ENCODE measurements around the gene AGRN. TPM values are rescaled to one million over a fixed set of nuclear protein-coding genes. Genes with fewer than 3 reads are reported as not detected.
A peak's percentile ranks its signal among the peaks of the same experiment; 100 is the strongest.

AGRN gene
- polyA plus RNA-seq, 3 donors = 0.06 to 4.7 (median 0.43) TPM

DNA sequence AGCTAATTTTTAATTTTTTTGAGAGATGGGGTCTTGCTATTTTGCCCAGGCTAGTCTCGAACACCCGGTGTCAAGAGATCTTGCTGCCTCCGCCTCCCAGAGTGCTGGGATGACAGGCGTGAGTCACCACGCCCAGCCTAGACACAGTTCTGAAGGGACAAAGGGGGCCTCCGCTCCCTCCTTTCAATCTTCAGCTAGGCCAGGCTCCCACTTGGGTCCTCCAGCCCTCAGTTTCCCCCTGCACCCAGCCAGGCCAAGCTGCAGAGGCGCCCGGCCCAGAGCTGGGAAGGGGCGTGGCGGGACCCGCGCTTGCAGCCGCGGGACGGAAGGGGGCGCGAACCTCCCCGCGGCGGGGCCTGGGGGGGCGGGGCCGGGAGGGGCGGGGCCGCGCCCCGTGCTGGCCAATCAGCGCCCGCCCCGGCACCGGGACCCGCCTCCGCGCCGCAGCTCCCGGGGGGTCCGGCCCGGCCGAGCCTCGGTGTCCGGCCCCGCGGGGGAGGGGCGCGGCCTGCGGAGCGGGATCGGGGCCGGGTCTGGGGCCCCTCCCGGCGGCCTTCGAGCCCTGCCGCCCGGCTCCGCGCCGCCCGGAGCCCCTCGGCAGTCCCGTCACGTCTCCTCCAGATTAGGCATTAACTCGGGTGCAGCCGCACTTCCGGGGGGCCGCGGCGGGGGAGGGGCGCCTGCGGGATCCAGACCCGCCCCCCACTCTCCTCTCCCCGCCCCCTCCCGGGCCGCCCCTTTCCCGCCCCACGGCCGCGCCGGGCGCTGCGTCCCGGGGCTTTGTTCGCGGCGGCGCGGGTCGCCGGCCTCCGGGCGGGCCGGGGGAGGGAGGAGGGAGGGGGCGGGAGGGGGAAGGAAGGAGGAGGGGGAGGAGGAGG lies 559 bp upstream of the AGRN start:
- peaks cover 0 to 6% (median 0%) of the 10 kb centered on the region in 7 donors for H3K9me3 Mint-ChIP-seq
- H2AFZ ChIP-seq (ENCODE audit: insufficient read depth, low read depth, low read length, poor library complexity, severe bottlenecking) = peak overlapping the region; percentile 72
- intact Hi-C loops (cut with micrococcal nuclease) = loop anchor here in 1 of 2 donors (10.0 kb wide), 1 partner anchor 355 kb away; the partner anchor contains the start of gene AURKAIP1

DNA sequence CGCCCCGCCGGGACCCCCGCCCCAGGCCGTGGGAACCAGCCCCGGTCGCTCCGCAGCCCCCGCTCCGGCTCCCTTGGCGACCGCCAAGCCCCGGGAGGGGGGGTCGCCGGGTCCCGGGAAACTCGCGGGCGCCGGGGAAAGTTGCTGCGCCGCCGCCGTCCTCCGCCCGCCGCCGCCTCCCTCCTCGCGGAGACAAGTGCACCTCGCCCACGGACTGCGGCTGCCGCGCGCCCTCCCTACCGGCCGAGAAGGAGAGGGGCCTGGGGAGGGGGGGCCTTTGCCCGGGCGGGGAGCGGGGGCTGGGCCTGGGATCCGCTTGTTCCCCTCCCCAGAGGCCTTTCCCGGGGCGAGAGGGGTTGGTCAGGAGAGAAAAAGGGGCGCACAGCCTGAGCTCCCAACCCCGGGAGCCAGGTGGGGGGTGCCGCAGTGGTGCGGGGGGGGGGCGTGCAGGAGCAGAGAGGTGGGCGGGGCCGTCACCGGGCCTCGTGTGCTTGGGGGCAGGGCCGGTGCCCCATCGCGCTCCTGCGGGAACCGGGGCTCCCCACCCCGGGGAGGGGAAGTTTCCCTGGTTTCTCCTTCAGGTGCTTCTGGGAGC lies 592 bp downstream of the AGRN start:
- Mint-ChIP-seq H3K9me3 (peaks cover 0 to 6% (median 0%) of the 10 kb centered on the region in 7 donors), H3K4me3 (peak overlapping the region in 1 of 2 donors; percentile 72), H3K27ac (no peak overlapping the region), H3K27me3 (ENCODE audit: low read depth in 3 of 3) (peaks cover 29 to 40% (median 40%) of the 10 kb centered on the region in 3 donors), H3K4me1 (peaks cover 6% of the 10 kb centered on the region), H3K36me3 (no peaks in the 10 kb centered on the region)
- no peaks in the 10 kb centered on the region for H3K9me3 ChIP-seq (replicated peaks in 1 of 2; ENCODE audit: control insufficient read depth in 1 of 2, insufficient read depth in 1 of 2, low read length in 2 of 2)
- peak overlapping the region; percentile 32 for H3K9ac ChIP-seq (ENCODE audit: insufficient read depth, low read length, poor library complexity, severe bottlenecking)
- peak overlapping the region in 1 of 3 experiments; percentile 69 for H3K4me3 ChIP-seq (replicated peaks in 1 of 3; ENCODE audit: low read depth in 2 of 3, low read length in 3 of 3)
- intact Hi-C loops (cut with micrococcal nuclease) = loop anchor here in 1 of 2 donors (5.0 kb wide), 1 partner anchor 37 kb away; no protein-coding TSS in a partner anchor
- WGBS (ENCODE audit: insufficient coverage) = 0% methylated on average over 29 of the region's 59 CpGs
- no peaks in the 10 kb centered on the region for H3K36me3 ChIP-seq (replicated peaks in 1 of 2; ENCODE audit: control insufficient read depth in 1 of 2, insufficient read depth in 2 of 2, low read length in 2 of 2)
- peaks cover 7 to 36% of the 10 kb centered on the region in 2 donors for H3K27me3 ChIP-seq (ENCODE audit: control insufficient read depth in 2 of 2, insufficient read depth in 2 of 2, low read length in 2 of 2)
- TF ChIP-seq, protein P1, sequence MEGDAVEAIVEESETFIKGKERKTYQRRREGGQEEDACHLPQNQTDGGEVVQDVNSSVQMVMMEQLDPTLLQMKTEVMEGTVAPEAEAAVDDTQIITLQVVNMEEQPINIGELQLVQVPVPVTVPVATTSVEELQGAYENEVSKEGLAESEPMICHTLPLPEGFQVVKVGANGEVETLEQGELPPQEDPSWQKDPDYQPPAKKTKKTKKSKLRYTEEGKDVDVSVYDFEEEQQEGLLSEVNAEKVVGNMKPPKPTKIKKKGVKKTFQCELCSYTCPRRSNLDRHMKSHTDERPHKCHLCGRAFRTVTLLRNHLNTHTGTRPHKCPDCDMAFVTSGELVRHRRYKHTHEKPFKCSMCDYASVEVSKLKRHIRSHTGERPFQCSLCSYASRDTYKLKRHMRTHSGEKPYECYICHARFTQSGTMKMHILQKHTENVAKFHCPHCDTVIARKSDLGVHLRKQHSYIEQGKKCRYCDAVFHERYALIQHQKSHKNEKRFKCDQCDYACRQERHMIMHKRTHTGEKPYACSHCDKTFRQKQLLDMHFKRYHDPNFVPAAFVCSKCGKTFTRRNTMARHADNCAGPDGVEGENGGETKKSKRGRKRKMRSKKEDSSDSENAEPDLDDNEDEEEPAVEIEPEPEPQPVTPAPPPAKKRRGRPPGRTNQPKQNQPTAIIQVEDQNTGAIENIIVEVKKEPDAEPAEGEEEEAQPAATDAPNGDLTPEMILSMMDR (IDR thresholded peaks at IDR 0.05) = no peak
- no peaks in the 10 kb centered on the region for H3K79me2 ChIP-seq (ENCODE audit: insufficient read depth, low read length)
- DNase-seq = no peak
- H4K20me1 ChIP-seq (ENCODE audit: insufficient read depth, low read length) = no peaks in the 10 kb centered on the region
- no peak overlapping the region for H3K27ac ChIP-seq (ENCODE audit: low read depth in 1 of 2, low read length in 2 of 2)
- peaks cover 11 to 21% of the 10 kb centered on the region in 2 donors for H3K4me1 ChIP-seq (ENCODE audit: control insufficient read depth in 1 of 2, insufficient read depth in 2 of 2, low read length in 2 of 2)
- H2AFZ ChIP-seq (ENCODE audit: insufficient read depth, low read depth, low read length, poor library complexity, severe bottlenecking) = peak overlapping the region; percentile 41
- H3K4me2 ChIP-seq (replicated peaks; ENCODE audit: extremely low read depth, low read length, poor library complexity, severe bottlenecking) = peak overlapping the region; percentile 72

More for the DNA sequence above, 559 bp upstream of the AGRN start:
- Histone ChIP-seq H3K4me1 (ENCODE audit: control insufficient read depth in 1 of 2, insufficient read depth in 2 of 2, low read length in 2 of 2) (peaks cover 14 to 31% of the 10 kb centered on the region in 2 donors), H3K79me2 (ENCODE audit: insufficient read depth, low read length) (no peaks in the 10 kb centered on the region), H4K20me1 (ENCODE audit: insufficient read depth, low read length) (no peaks in the 10 kb centered on the region), H3K27ac (ENCODE audit: low read depth in 1 of 2, low read length in 2 of 2) (no peak overlapping the region), H3K9me3 (replicated peaks in 1 of 2; ENCODE audit: control insufficient read depth in 1 of 2, insufficient read depth in 1 of 2, low read length in 2 of 2) (no peaks in the 10 kb centered on the region), H3K9ac (ENCODE audit: insufficient read depth, low read length, poor library complexity, severe bottlenecking) (peak overlapping the region; percentile 21), H3K4me2 (replicated peaks; ENCODE audit: extremely low read depth, low read length, poor library complexity, severe bottlenecking) (peak overlapping the region; percentile 72), H3K4me3 (replicated peaks in 1 of 3; ENCODE audit: low read depth in 2 of 3, low read length in 3 of 3) (peak overlapping the region; percentile 30 to 61 (median 31)), H3K36me3 (replicated peaks in 1 of 2; ENCODE audit: control insufficient read depth in 1 of 2, insufficient read depth in 2 of 2, low read length in 2 of 2) (no peaks in the 10 kb centered on the region), H3K27me3 (ENCODE audit: control insufficient read depth in 2 of 2, insufficient read depth in 2 of 2, low read length in 2 of 2) (peaks cover 7 to 36% of the 10 kb centered on the region in 2 donors)
- H3K4me3 Mint-ChIP-seq = peak overlapping the region; percentile 73 to 74
- TF ChIP-seq, protein P1 (IDR thresholded peaks at IDR 0.05) = peak; percentile 36
- peak overlapping the region in 1 of 7 donors; percentile 19 for H3K27ac Mint-ChIP-seq
- H3K36me3 Mint-ChIP-seq = no peaks in the 10 kb centered on the region
- DNase-seq = peak; percentile 68 to 76 (median 72)
- H3K4me1 Mint-ChIP-seq = peaks cover 6% of the 10 kb centered on the region
- WGBS (ENCODE audit: insufficient coverage) = under 1% methylated on average over 57 of the region's 91 CpGs
- H3K27me3 Mint-ChIP-seq (ENCODE audit: low read depth in 3 of 3) = peaks cover 29 to 42% (median 40%) of the 10 kb centered on the region in 3 donors

All from CD14-positive monocyte (primary cell).